ENCODE data around the gene CASP3.

CASP3 gene

GRCh38 chr4:184688447-184688846 lies 39.2 kb upstream of the CASP3 start:
- no peak for TF ChIP-seq CTCF (IDR thresholded peaks at IDR 0.05)
- H3K4me3 ChIP-seq: no peak overlapping the region
- no peak for DNase-seq (ENCODE audit: low spot score)
- H3K27ac ChIP-seq: no peak overlapping the region

DNA sequence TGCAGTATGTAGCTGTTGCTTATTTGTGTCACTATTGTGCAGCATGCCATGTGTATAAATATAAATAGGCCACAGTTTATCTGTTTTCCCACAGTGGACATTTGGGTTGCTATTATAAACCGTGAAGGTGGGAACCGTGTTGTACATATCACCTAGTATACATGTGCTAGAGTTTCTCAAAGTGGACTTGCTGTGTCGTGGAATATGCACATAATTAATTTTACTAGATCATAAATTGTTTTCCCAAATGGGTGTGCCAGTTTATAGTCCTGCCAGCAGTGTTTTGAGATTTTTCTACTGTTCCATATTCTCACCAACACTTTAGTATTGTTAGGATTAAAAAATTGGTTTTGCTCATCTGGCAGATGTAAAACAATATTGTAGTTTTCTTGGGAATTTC lies 38.8 kb upstream of the CASP3 start:
- no peak for TF ChIP-seq CTCF (IDR thresholded peaks at IDR 0.05)
- H3K4me3 ChIP-seq: no peak overlapping the region
- no peak overlapping the region for H3K27ac ChIP-seq
- DNase-seq (ENCODE audit: low spot score): no peak

GRCh38 chr4:184684491-184685189 lies 35.4 kb upstream of the CASP3 start:
- no peak for DNase-seq (ENCODE audit: low spot score)
- H3K4me3 ChIP-seq: no peak overlapping the region
- TF ChIP-seq CTCF (IDR thresholded peaks at IDR 0.05): no peak
- H3K27ac ChIP-seq: no peak overlapping the region

DNA sequence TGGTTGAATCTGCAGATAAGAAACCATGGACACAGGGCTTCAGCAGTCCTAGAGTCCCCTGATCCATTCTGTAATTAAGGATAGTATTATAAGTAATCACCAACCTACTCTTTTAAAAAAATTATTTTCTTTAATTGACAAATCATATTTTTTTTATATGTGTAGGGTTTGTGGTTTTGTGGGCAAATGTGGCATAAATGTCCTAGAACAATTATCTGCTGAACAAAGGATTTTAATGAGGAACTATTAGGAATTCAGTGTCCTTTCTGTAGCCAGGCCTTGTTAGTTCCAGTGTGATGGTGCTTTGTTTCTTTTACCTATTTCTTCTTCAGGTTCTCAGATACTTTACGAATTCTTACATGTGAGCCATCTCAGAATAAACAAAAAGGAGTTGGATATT lies 32.7 kb upstream of the CASP3 start:
- no peak overlapping the region for H3K27ac ChIP-seq
- no peak for DNase-seq (ENCODE audit: low spot score)
- H3K4me3 ChIP-seq: no peak overlapping the region
- TF ChIP-seq CTCF (IDR thresholded peaks at IDR 0.05): no peak

GRCh38 chr4:184680698-184681097 lies 31.5 kb upstream of the CASP3 start:
- no peak overlapping the region for H3K4me3 ChIP-seq
- TF ChIP-seq CTCF (IDR thresholded peaks at IDR 0.05): no peak
- H3K27ac ChIP-seq: no peak overlapping the region
- DNase-seq (ENCODE audit: low spot score): no peak

GRCh38 chr4:184675821-184676492 lies 26.7 kb upstream of the CASP3 start:
- TF ChIP-seq CTCF (IDR thresholded peaks at IDR 0.05): no peak
- H3K4me3 ChIP-seq: no peak overlapping the region
- no peak for DNase-seq (ENCODE audit: low spot score)
- no peak overlapping the region for H3K27ac ChIP-seq

DNA sequence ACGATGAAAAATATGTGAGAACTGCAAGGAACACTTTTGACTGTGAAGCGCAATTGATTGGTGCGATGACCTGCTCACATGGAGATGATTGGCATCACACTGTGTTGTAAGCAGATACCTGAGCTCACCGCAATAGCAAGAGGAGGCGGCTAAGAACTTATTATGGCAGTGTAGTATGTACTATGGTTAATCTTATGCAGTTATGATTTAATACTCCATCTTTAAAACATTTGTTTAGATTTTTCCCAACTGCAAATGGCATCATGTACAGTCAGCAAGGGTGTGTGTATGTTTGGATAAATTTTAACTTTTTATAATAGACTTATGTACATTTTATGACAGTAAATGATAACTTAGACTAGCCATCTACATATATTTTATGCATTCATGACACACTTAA lies 25.8 kb upstream of the CASP3 start:
- no peak for TF ChIP-seq CTCF (IDR thresholded peaks at IDR 0.05)
- Histone ChIP-seq H3K27ac (no peak overlapping the region), H3K4me3 (no peak overlapping the region)
- no peak for DNase-seq (ENCODE audit: low spot score)
